HCT116 (cell line): ENCODE measurements around the gene ZBTB16.

ENCODE experiments used
- EZH2 ChIP-seq: fragments of 200-600 bp; sonication (generic); IDR thresholded peaks from 2 replicates; pipeline ENCODE4 v1.6.1; 2017; ENCODE audit warnings: antibody characterized with exemption, mixed run types
- POLR2A ChIP-seq: IDR thresholded peaks from 2 replicates; pipeline ENCODE4 v1.7.0; 2011; ENCODE audit warnings: borderline replicate concordance; ENCODE audit not compliant: insufficient read depth, insufficient read length; ENCODE audit errors: extremely low read depth
- SRF ChIP-seq: IDR thresholded peaks from 2 replicates; pipeline ENCODE4 v1.6.1; 2012; ENCODE audit warnings: low read depth
- ZFX ChIP-seq: fragments of 450-650 bp; IDR thresholded peaks from 2 replicates; pipeline ENCODE4 v1.6.1; 2017
- ZNF274 ChIP-seq: fragments of 200-500 bp; sonication (Bioruptor generic); IDR thresholded peaks from 2 replicates; pipeline ENCODE4 v1.6.1; 2014; ENCODE audit warnings: mild to moderate bottlenecking, low read depth, low read length, inconsistent platforms
- TF ChIP-seq, protein P1 (sequence below), 3 experiments: fragments of 200-600 bp in 1 of 3; sonication (generic) in 1 of 3; IDR thresholded peaks in 2 of 3; conservative IDR thresholded peaks in 1 of 3; 2 replicates each; pipeline ENCODE4 v1.5.1; 2012 to 2017; ENCODE audit warnings: low read depth in 2 of 3, low read length in 2 of 3, antibody characterized with exemption in 1 of 3, borderline replicate concordance in 1 of 3, control low read depth in 1 of 3, mild to moderate bottlenecking in 1 of 3, mixed read lengths in 1 of 3, mixed run types in 1 of 3, moderate library complexity in 1 of 3; ENCODE audit not compliant: insufficient read depth in 1 of 3
- TF ChIP-seq, protein P2 (sequence below): IDR thresholded peaks from 2 replicates; pipeline ENCODE4 v1.6.1; 2012; ENCODE audit warnings: low read depth

DNA sequence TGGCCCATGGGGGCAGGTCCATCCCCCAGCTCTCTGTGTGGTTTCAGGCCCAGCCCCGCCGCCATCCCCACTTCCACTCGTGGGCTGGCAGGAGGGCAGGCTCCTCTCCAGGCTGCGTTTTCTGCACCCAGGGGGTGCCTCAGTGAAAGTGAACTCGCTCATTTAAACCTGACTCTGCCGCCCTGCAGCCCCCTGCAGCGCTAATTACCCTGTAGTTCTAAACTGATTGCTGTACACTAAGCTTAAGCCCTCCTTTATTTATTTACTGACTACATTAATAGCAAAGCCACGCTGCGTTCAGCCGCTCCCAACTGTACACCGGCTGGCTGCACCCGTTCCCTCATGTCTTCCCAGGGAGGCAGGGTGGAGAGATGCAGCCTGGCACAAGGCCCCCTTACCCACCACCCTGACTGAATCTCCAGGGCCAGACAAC, 200.1 kb downstream of the ZBTB16 start:
- TF ChIP-seq, protein P1, sequence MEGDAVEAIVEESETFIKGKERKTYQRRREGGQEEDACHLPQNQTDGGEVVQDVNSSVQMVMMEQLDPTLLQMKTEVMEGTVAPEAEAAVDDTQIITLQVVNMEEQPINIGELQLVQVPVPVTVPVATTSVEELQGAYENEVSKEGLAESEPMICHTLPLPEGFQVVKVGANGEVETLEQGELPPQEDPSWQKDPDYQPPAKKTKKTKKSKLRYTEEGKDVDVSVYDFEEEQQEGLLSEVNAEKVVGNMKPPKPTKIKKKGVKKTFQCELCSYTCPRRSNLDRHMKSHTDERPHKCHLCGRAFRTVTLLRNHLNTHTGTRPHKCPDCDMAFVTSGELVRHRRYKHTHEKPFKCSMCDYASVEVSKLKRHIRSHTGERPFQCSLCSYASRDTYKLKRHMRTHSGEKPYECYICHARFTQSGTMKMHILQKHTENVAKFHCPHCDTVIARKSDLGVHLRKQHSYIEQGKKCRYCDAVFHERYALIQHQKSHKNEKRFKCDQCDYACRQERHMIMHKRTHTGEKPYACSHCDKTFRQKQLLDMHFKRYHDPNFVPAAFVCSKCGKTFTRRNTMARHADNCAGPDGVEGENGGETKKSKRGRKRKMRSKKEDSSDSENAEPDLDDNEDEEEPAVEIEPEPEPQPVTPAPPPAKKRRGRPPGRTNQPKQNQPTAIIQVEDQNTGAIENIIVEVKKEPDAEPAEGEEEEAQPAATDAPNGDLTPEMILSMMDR (IDR thresholded peaks at IDR 0.05 in 2 of 3, conservative IDR thresholded peaks at IDR 0.05 in 1 of 3; ENCODE audit: borderline replicate concordance in 1 of 3, insufficient read depth in 1 of 3, low read depth in 2 of 3, low read length in 2 of 3), result no peak
- TF ChIP-seq, protein P2, sequence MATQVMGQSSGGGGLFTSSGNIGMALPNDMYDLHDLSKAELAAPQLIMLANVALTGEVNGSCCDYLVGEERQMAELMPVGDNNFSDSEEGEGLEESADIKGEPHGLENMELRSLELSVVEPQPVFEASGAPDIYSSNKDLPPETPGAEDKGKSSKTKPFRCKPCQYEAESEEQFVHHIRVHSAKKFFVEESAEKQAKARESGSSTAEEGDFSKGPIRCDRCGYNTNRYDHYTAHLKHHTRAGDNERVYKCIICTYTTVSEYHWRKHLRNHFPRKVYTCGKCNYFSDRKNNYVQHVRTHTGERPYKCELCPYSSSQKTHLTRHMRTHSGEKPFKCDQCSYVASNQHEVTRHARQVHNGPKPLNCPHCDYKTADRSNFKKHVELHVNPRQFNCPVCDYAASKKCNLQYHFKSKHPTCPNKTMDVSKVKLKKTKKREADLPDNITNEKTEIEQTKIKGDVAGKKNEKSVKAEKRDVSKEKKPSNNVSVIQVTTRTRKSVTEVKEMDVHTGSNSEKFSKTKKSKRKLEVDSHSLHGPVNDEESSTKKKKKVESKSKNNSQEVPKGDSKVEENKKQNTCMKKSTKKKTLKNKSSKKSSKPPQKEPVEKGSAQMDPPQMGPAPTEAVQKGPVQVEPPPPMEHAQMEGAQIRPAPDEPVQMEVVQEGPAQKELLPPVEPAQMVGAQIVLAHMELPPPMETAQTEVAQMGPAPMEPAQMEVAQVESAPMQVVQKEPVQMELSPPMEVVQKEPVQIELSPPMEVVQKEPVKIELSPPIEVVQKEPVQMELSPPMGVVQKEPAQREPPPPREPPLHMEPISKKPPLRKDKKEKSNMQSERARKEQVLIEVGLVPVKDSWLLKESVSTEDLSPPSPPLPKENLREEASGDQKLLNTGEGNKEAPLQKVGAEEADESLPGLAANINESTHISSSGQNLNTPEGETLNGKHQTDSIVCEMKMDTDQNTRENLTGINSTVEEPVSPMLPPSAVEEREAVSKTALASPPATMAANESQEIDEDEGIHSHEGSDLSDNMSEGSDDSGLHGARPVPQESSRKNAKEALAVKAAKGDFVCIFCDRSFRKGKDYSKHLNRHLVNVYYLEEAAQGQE, result no peak
- no peak for TF ChIP-seq EZH2
- no peak for TF ChIP-seq ZFX
- no peak for TF ChIP-seq SRF
- TF ChIP-seq ZNF274, result no peak
- TF ChIP-seq POLR2A, result no peak
